PC-9 (cell line): ENCODE measurements around the gene THBD. TPM values are rescaled to one million over a fixed set of nuclear protein-coding genes. Genes with fewer than 3 reads are reported as not detected.

ENCODE experiments used
- BruUV-seq: library from RNA; stranded (reverse); fragments of 400-500 nt; replicated peaks from 2 replicates; lab custom pipeline; 2021; lab: Mats Ljungman, UMichigan
- CTCF ChIA-PET: fragments of 300-600 bp; sonication (Branson Sonifier 250); formaldehyde crosslinking; loops from one replicate; lab custom pipeline; 2022; ENCODE audit warnings: antibody characterized with exemption; lab: Charles Lee
- POLR2A ChIA-PET: fragments of 300-600 bp; sonication (Branson Sonifier 250); formaldehyde crosslinking; loops from one replicate; lab custom pipeline; 2022; ENCODE audit warnings: antibody characterized with exemption; ENCODE audit not compliant: unreplicated experiment; lab: Charles Lee
- DNase-seq, 2 experiments: peaks; one replicate each; pipeline versions ENCODE4 v3.0.0 to v3.0.0-alpha.2; 2015 to 2022; ENCODE audit warnings: mixed read lengths in 1 of 2
- H2AFZ ChIP-seq: fragments of 200-600 bp; sonication (generic); 2 replicates; pipeline ENCODE4 v1.8.1; 2017; ENCODE audit warnings: antibody characterized with exemption
- H3F3A ChIP-seq: fragments of 200-600 bp; sonication (generic); 2 replicates; pipeline ENCODE4 v1.8.1; 2017; ENCODE audit warnings: antibody characterized with exemption, mild to moderate bottlenecking, low read depth; ENCODE audit not compliant: insufficient read depth
- H3K27ac ChIP-seq: fragments of 200-600 bp; sonication (generic); 2 replicates; pipeline ENCODE4 v1.6.1; 2016; ENCODE audit warnings: mixed run types
- H3K27me3 ChIP-seq: fragments of 200-600 bp; sonication (generic); 2 replicates; pipeline ENCODE4 v1.6.1; 2016; ENCODE audit warnings: low read depth, mixed run types; ENCODE audit not compliant: insufficient read depth
- H3K36me3 ChIP-seq: fragments of 200-600 bp; sonication (generic); 2 replicates; pipeline ENCODE4 v1.6.1; 2016; ENCODE audit warnings: low read depth, mixed run types
- H3K4me1 ChIP-seq: fragments of 200-600 bp; sonication (generic); replicated peaks from 2 replicates; pipeline ENCODE4 v1.6.1; 2016; ENCODE audit warnings: mixed run types; ENCODE audit not compliant: insufficient read depth
- H3K4me2 ChIP-seq: fragments of 200-600 bp; sonication (generic); 2 replicates; pipeline ENCODE4 v1.6.1; 2017; ENCODE audit warnings: mixed run types
- H3K4me3 ChIP-seq: fragments of 200-600 bp; sonication (generic); 2 replicates; pipeline ENCODE4 v1.6.1; 2016; ENCODE audit warnings: mixed run types
- H3K79me2 ChIP-seq: fragments of 200-600 bp; sonication (generic); 2 replicates; pipeline ENCODE4 v1.6.1; 2017; ENCODE audit warnings: low read depth, mixed run types
- H3K9me2 ChIP-seq: fragments of 200-600 bp; sonication (generic); 2 replicates; pipeline ENCODE4 v1.8.1; 2017; ENCODE audit warnings: mild to moderate bottlenecking; ENCODE audit not compliant: insufficient read depth
- H3K9me3 ChIP-seq: fragments of 200-600 bp; sonication (generic); 2 replicates; pipeline ENCODE4 v1.8.1; 2016; ENCODE audit warnings: low read depth; ENCODE audit not compliant: insufficient read depth
- H4K20me1 ChIP-seq: fragments of 200-600 bp; sonication (generic); 2 replicates; pipeline ENCODE4 v1.8.1; 2017; ENCODE audit not compliant: insufficient read depth
- EZH2 ChIP-seq: fragments of 200-600 bp; sonication (generic); IDR thresholded peaks from 2 replicates; pipeline ENCODE4 v1.8.0; 2017; ENCODE audit warnings: antibody characterized with exemption, low read depth
- intact Hi-C: fragments of 100-400 bp; cut with micrococcal nuclease; formaldehyde crosslinking; loops from one replicate; pipeline ENCODE4 v1.10.0; 2022; ENCODE audit not compliant: unreplicated experiment
- total RNA-seq: library from RNA; stranded (reverse); gene quantifications from 2 replicates; pipeline ENCODE4 v1.2.3, GENCODE V29; 2021
- TF ChIP-seq, protein P1 (sequence below): fragments of 200-600 bp; sonication (generic); conservative IDR thresholded peaks from 2 replicates; pipeline ENCODE4 v1.6.1; 2017; ENCODE audit warnings: mixed run types, antibody characterized with exemption, mild to moderate bottlenecking, moderate library complexity

THBD gene
- total RNA-seq, 1 experiment from 2014 or later = 1.7 TPM

DNA sequence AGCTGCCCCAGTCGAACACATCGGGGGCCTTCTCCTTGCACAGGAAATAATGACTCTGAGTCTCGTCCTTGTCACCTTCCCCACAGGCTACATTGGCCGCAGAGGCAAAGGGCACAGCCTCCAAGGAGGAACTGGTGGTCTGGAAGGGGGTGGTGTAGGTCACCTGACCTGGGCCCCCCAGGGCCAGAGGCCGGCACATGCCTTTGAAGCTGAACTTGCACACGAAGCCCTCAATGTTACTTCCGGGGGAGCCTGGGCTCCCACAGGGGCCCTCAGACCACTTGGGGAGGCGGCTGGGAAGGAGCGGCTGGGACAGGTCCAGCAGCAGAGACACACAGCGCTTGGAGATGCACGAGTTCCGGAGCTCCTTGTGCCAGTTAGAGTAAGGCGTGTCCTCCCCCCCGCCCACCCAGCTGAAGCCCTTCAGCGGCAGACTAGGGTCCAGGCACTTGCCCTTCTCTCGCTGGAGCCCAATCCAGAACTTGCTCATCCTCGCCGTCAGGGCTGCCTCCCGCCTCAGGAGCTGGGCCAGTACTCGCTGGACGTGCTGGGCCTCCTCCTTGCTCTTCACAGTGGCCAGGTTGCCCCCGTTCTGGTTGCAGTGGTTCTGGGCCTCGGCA, 36.1 kb upstream of the THBD start:
- ChIA-PET POLR2A (no interaction called here), CTCF (no interaction called here)
- BruUV-seq = no TSS peak
- H3K4me3 ChIP-seq = no peak overlapping the region
- H3F3A ChIP-seq = peaks cover 6% of the 10 kb centered on the region; the same call in 1 of the 2 replicates
- no peaks in the 10 kb centered on the region for H3K9me2 ChIP-seq
- no peak overlapping the region for H3K27ac ChIP-seq
- no peaks in the 10 kb centered on the region for H3K4me1 ChIP-seq
- intact Hi-C loops = no loop called here
- TF ChIP-seq, protein P1, sequence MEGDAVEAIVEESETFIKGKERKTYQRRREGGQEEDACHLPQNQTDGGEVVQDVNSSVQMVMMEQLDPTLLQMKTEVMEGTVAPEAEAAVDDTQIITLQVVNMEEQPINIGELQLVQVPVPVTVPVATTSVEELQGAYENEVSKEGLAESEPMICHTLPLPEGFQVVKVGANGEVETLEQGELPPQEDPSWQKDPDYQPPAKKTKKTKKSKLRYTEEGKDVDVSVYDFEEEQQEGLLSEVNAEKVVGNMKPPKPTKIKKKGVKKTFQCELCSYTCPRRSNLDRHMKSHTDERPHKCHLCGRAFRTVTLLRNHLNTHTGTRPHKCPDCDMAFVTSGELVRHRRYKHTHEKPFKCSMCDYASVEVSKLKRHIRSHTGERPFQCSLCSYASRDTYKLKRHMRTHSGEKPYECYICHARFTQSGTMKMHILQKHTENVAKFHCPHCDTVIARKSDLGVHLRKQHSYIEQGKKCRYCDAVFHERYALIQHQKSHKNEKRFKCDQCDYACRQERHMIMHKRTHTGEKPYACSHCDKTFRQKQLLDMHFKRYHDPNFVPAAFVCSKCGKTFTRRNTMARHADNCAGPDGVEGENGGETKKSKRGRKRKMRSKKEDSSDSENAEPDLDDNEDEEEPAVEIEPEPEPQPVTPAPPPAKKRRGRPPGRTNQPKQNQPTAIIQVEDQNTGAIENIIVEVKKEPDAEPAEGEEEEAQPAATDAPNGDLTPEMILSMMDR = no peak
- TF ChIP-seq EZH2 = no peak
- 0 out of 2 replicates have a peak, but pooled peaks cover 4% of the 10 kb centered on the region for H3K27me3 ChIP-seq
- H3K4me2 ChIP-seq = no peak overlapping the region
- no peaks in the 10 kb centered on the region for H4K20me1 ChIP-seq
- H3K9me3 ChIP-seq = no peaks in the 10 kb centered on the region
- no peak for DNase-seq
- no peaks in the 10 kb centered on the region for H3K79me2 ChIP-seq
- H2AFZ ChIP-seq = no peak overlapping the region
- no peaks in the 10 kb centered on the region for H3K36me3 ChIP-seq

DNA sequence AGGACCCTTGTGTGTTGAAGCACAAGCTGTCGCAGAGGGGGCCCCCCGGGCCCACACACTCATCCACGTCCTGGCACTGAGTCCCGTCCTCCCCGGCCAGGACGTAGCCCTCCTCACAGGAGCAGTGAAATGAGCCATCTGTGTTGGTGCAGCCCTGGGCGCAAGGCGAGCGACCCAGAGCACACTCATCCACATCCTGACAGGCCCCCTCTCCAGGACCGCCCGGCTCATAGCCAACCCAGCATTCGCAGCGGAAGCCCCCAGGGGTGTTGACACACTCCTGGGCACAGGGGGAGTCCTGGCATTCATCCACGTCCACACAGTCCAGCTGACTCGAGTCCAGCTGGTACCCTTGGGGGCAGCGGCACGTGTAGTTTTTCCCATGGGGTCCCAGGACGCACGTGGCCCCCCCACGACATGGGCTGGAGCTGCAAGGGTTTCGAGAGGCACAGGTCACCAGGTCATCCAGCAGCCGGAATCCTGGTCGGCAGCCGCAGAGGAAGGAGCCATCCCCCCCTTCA, 35.4 kb upstream of the THBD start:
- Histone ChIP-seq H4K20me1 (no peaks in the 10 kb centered on the region), H3K27ac (no peak overlapping the region), H3K9me3 (no peaks in the 10 kb centered on the region), H3F3A (peaks cover 6% of the 10 kb centered on the region; the same call in 1 of the 2 replicates), H3K4me1 (no peaks in the 10 kb centered on the region), H3K27me3 (0 out of 2 replicates have a peak, but pooled peaks cover 4% of the 10 kb centered on the region), H3K4me3 (no peak overlapping the region), H3K9me2 (no peaks in the 10 kb centered on the region), H2AFZ (no peak overlapping the region), H3K79me2 (no peaks in the 10 kb centered on the region), H3K4me2 (no peak overlapping the region), H3K36me3 (no peaks in the 10 kb centered on the region)
- TF ChIP-seq EZH2 = no peak
- TF ChIP-seq, protein P1 = no peak
- POLR2A ChIA-PET = no interaction called here
- no peak for DNase-seq
- BruUV-seq = no TSS peak
- intact Hi-C loops = no loop called here
- CTCF ChIA-PET = no interaction called here

DNA sequence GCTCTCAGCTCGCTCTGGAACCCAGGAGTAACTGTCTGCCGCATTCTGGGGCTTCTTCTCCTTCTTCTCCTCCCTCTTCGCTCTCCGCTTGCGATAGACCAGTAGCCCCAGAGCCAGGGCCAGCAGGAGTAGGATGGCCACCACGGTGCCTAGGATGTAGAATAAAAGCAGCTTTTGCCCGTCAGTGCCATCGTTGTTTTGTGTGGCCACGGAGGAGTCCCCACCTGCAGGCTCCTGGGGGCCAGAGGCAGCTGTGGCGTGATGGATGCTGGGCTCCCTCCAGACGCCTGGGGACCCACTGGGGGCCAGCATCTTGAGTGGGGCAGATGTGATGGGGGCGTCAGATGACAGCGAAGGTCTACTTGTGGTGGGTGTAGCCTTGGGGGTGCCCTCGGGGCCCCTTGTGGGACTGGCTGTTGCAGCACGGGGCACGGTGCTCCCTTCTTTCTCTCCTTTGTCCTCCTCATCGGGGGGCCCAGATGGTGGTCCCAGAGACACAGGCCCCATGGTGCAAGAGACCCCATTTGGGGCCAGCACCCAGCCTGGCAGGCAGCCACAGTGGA, 34.9 kb upstream of the THBD start:
- ChIA-PET POLR2A (no interaction called here), CTCF (no interaction called here)
- Histone ChIP-seq H3K9me3 (no peaks in the 10 kb centered on the region), H3F3A (peaks cover 6% of the 10 kb centered on the region; the same call in 1 of the 2 replicates), H3K79me2 (no peaks in the 10 kb centered on the region), H3K27ac (no peak overlapping the region), H4K20me1 (no peaks in the 10 kb centered on the region), H2AFZ (no peak overlapping the region), H3K36me3 (no peaks in the 10 kb centered on the region), H3K4me1 (no peaks in the 10 kb centered on the region), H3K4me2 (no peak overlapping the region), H3K4me3 (no peak overlapping the region), H3K27me3 (0 out of 2 replicates have a peak, but pooled peaks cover 4% of the 10 kb centered on the region), H3K9me2 (no peaks in the 10 kb centered on the region)
- no peak for DNase-seq
- intact Hi-C loops = no loop called here
- no TSS peak for BruUV-seq
- TF ChIP-seq, protein P1 = no peak
- no peak for TF ChIP-seq EZH2
